Measurements from ENCODE around the gene ADAMTS12.

The ADAMTS12 gene

DNA sequence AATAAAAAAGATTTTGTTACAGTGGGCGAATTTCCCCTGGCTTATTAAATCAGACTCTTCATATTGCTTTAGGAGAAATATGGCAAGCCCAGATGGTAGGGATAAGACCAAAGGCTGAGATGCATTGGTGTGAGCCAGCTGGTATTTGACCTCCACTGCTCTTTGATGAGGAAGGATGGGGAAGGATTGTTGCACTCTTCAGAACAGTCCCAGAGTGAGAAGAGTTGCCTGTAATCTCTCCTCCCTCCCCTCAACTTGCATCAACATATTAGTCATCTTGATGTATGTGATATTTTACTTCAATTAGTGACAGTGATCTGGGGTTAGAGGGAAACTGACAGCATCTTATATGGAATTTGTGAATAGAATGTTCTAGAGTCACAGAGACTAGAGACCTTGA is 136.6 kb downstream of the ADAMTS12 start:
- no peak for TF ChIP-seq CTCF (IDR thresholded peaks at IDR 0.05; ENCODE audit: low read depth, low read length, missing control alignments)
- H3K4me3 ChIP-seq (ENCODE audit: low read depth, low read length): no peak overlapping the region
- no peak for DNase-seq (ENCODE audit: low read depth)

- TF ChIP-seq CTCF (IDR thresholded peaks at IDR 0.05; ENCODE audit: low read depth, low read length, missing control alignments): no peak
- no peak overlapping the region for H3K4me3 ChIP-seq (ENCODE audit: low read depth, low read length)
- DNase-seq (ENCODE audit: low read depth): no peak
Observed at GRCh38 chr5:33753704-33754103, 138.1 kb downstream of the ADAMTS12 start.

GRCh38 chr5:33748754-33749153 is 143.0 kb downstream of the ADAMTS12 start:
- H3K4me3 ChIP-seq (ENCODE audit: low read depth, low read length): no peak overlapping the region
- no peak for DNase-seq (ENCODE audit: low read depth)
- TF ChIP-seq CTCF (IDR thresholded peaks at IDR 0.05; ENCODE audit: low read depth, low read length, missing control alignments): no peak

DNA sequence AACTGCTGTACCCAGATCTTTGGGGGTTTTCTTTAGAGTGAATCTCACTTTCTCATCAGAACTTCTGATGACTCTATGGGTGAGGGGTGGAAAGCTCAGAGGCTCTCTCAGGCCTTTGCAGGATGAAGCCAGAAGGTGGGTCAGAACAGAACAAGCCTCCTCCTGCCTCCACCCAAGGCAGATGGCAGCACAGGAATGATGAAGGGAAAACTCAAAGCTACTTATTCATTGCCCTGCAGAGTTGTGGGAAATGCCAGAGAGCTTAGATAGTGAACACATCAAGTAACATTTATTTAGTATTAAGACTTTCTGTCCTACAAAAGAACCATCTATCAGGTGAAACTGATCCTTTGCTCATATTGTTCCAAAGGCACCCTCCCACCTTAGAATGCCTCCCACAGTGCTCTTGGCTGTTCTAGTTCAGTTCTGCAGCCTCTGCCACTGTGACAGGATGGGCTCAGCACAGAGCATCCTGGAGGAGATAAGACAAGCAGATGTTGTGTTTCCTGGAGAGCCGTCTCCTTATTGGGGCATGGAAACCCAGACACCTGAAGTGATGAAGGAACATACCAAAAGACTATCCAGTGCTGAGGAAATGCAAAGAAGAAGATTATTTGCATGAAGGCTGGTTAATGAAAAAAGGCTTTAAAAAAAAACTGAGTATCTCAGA is 146.6 kb downstream of the ADAMTS12 start:
- TF ChIP-seq CTCF (IDR thresholded peaks at IDR 0.05; ENCODE audit: low read depth, low read length, missing control alignments): no peak
- DNase-seq (ENCODE audit: low read depth): no peak
- H3K4me3 ChIP-seq (ENCODE audit: low read depth, low read length): no peak overlapping the region

GRCh38 chr5:33743099-33743498 is 148.7 kb downstream of the ADAMTS12 start:
- no peak for TF ChIP-seq CTCF (IDR thresholded peaks at IDR 0.05; ENCODE audit: low read depth, low read length, missing control alignments)
- no peak overlapping the region for H3K4me3 ChIP-seq (ENCODE audit: low read depth, low read length)
- DNase-seq (ENCODE audit: low read depth): no peak

DNA sequence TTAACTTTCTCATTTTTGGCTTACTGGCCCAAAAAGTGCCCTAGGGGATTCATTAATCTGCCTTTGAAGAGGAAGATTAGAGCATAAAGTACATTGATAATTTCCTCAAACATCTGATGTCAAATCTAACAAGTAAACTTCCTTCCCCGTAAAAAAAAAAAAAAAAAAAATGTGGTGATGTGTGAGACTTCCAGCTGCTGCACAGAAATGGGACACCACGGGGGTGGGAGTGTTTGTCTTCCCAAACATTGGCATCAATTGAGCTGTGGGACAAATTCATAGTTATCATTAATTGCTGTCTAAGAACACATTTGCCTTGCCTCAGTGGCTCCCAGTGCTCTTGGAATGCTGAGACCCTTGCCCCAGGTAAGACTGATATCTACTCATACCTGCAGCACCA is 149.6 kb downstream of the ADAMTS12 start:
- TF ChIP-seq CTCF (IDR thresholded peaks at IDR 0.05; ENCODE audit: low read depth, low read length, missing control alignments): no peak
- no peak overlapping the region for H3K4me3 ChIP-seq (ENCODE audit: low read depth, low read length)
- DNase-seq (ENCODE audit: low read depth): no peak

GRCh38 chr5:33738967-33739366 is 152.8 kb downstream of the ADAMTS12 start:
- DNase-seq (ENCODE audit: low read depth): no peak
- no peak overlapping the region for H3K4me3 ChIP-seq (ENCODE audit: low read depth, low read length)
- no peak for TF ChIP-seq CTCF (IDR thresholded peaks at IDR 0.05; ENCODE audit: low read depth, low read length, missing control alignments)
